ENCODE results near the gene CSMD2. TPM values are rescaled to one million over a fixed set of nuclear protein-coding genes. Genes with fewer than 3 reads are reported as not detected.

Gene CSMD2
- total and polyA plus RNA-seq, 2 experiments from 2014 or later, result 5.3 to 16.6 TPM

DNA sequence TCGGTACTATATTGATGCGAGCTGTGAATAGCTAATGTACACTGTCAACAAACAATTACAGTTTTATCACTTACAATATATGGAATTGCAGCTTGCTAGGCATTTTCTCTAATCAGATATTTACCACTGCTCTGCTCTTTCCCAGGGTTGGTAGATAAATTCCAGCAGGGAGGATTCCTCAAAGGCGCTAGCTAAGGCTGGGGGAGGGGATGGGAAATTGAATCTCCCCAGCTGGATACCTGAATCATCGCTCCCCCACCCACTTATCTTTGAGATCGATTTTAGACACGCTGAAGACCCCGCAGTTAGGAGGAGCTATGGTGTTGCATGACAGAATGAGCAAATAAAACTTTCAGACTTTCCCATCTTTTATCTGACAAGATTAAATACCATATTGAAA is 127.2 kb downstream of the CSMD2 start (continued):
- TF ChIP-seq, protein P1, sequence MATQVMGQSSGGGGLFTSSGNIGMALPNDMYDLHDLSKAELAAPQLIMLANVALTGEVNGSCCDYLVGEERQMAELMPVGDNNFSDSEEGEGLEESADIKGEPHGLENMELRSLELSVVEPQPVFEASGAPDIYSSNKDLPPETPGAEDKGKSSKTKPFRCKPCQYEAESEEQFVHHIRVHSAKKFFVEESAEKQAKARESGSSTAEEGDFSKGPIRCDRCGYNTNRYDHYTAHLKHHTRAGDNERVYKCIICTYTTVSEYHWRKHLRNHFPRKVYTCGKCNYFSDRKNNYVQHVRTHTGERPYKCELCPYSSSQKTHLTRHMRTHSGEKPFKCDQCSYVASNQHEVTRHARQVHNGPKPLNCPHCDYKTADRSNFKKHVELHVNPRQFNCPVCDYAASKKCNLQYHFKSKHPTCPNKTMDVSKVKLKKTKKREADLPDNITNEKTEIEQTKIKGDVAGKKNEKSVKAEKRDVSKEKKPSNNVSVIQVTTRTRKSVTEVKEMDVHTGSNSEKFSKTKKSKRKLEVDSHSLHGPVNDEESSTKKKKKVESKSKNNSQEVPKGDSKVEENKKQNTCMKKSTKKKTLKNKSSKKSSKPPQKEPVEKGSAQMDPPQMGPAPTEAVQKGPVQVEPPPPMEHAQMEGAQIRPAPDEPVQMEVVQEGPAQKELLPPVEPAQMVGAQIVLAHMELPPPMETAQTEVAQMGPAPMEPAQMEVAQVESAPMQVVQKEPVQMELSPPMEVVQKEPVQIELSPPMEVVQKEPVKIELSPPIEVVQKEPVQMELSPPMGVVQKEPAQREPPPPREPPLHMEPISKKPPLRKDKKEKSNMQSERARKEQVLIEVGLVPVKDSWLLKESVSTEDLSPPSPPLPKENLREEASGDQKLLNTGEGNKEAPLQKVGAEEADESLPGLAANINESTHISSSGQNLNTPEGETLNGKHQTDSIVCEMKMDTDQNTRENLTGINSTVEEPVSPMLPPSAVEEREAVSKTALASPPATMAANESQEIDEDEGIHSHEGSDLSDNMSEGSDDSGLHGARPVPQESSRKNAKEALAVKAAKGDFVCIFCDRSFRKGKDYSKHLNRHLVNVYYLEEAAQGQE (IDR thresholded peaks at IDR 0.05; ENCODE audit: unreplicated experiment), result no peak

DNA sequence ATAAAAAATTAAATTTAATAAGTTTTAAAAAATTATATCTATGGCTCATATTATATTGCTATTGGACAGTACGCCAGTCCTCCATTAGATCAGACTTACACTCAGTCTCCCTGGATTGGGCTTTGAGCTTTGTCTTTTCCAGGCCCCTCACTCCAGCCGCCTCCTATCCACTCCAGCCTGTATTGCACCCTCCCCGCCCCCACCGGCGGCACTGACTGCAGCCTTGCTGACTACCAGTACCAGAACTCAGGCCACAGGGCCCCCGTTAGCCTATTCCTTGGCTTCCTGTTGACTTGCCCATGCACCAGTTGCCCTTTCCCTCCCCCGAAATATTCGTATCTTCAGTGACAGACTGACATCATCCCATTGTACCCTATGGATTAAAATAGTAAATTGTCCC is 127.9 kb downstream of the CSMD2 start:
- H3K4me3 ChIP-seq, result no peak overlapping the region
- H3K79me2 ChIP-seq (replicated peaks; ENCODE audit: insufficient read depth), result peaks cover 50% of the 10 kb centered on the region
- no peaks in the 10 kb centered on the region; the same call in 2 of the 3 replicates for H3K36me3 Mint-ChIP-seq (ENCODE audit: low read depth)
- ATAC-seq (peak; percentile 92), DNase-seq (ENCODE audit: low spot score) (peak; percentile 73)
- peak overlapping the region; percentile 66; the same call in 1 of the 2 replicates for H3K27ac ChIP-seq (ENCODE audit: low read depth)
- peaks cover 4% of the 10 kb centered on the region; the same call in 2 of the 3 replicates for H3K4me1 Mint-ChIP-seq
- peaks cover 14% of the 10 kb centered on the region; the same call in 1 of the 2 replicates for H4K20me1 ChIP-seq (replicated peaks; ENCODE audit: insufficient read depth)
- no peak for TF ChIP-seq POLR2AphosphoS5 (IDR thresholded peaks at IDR 0.05; ENCODE audit: low read depth)
- TF ChIP-seq, protein P2, sequence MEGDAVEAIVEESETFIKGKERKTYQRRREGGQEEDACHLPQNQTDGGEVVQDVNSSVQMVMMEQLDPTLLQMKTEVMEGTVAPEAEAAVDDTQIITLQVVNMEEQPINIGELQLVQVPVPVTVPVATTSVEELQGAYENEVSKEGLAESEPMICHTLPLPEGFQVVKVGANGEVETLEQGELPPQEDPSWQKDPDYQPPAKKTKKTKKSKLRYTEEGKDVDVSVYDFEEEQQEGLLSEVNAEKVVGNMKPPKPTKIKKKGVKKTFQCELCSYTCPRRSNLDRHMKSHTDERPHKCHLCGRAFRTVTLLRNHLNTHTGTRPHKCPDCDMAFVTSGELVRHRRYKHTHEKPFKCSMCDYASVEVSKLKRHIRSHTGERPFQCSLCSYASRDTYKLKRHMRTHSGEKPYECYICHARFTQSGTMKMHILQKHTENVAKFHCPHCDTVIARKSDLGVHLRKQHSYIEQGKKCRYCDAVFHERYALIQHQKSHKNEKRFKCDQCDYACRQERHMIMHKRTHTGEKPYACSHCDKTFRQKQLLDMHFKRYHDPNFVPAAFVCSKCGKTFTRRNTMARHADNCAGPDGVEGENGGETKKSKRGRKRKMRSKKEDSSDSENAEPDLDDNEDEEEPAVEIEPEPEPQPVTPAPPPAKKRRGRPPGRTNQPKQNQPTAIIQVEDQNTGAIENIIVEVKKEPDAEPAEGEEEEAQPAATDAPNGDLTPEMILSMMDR (conservative IDR thresholded peaks at IDR 0.05; ENCODE audit: low read depth in 2 of 2), result peak; percentile 15 to 28; a peak in 3 of 4 replicates
- no peak for TF ChIP-seq EZH2 (IDR thresholded peaks at IDR 0.05; ENCODE audit: low read depth, unreplicated experiment)
- H3K27ac Mint-ChIP-seq, result no peak overlapping the region
- no peaks in the 10 kb centered on the region for H3F3A ChIP-seq (replicated peaks; ENCODE audit: low read depth)
- H2AFZ ChIP-seq, result no peak overlapping the region
- no peaks in the 10 kb centered on the region for H3K27me3 ChIP-seq (ENCODE audit: insufficient read depth)
- no peaks in the 10 kb centered on the region for H3K9me3 Mint-ChIP-seq
- no peaks in the 10 kb centered on the region for H3K36me3 ChIP-seq (ENCODE audit: insufficient read depth)
- H3K4me1 ChIP-seq (ENCODE audit: insufficient read depth), result peaks cover 29% of the 10 kb centered on the region
- H3K4me2 ChIP-seq, result peak overlapping the region; percentile 21
- H3K9me2 ChIP-seq (ENCODE audit: insufficient read depth), result 0 out of 2 replicates have a peak, but pooled peaks cover 3% of the 10 kb centered on the region
- H3K4me3 Mint-ChIP-seq, result no peak overlapping the region
- H3K27me3 Mint-ChIP-seq (ENCODE audit: insufficient read depth, low read depth, poor library complexity), result no peaks in the 10 kb centered on the region

DNA sequence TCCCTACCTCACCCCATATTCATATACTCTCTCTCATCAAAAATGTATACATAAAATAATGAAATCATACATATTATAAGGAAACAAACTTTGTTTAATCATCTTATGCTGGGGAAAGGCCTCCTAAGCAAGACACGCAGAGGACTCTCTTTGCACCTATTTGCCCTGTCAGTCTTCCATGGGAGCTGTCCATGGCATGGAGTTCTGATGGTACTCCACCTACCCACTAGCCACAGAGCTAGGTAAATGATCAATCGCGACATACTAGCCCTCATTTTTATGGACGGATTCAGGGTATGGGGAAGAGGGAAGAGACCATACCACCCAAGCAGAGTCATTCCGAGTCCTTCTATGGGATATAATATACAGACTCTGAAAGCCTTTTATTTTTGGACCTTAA is 131.0 kb downstream of the CSMD2 start:
- no peak for ATAC-seq
- H3K27ac Mint-ChIP-seq, result no peak overlapping the region
- no peak overlapping the region for H3K4me3 ChIP-seq
- TF ChIP-seq, protein P3, sequence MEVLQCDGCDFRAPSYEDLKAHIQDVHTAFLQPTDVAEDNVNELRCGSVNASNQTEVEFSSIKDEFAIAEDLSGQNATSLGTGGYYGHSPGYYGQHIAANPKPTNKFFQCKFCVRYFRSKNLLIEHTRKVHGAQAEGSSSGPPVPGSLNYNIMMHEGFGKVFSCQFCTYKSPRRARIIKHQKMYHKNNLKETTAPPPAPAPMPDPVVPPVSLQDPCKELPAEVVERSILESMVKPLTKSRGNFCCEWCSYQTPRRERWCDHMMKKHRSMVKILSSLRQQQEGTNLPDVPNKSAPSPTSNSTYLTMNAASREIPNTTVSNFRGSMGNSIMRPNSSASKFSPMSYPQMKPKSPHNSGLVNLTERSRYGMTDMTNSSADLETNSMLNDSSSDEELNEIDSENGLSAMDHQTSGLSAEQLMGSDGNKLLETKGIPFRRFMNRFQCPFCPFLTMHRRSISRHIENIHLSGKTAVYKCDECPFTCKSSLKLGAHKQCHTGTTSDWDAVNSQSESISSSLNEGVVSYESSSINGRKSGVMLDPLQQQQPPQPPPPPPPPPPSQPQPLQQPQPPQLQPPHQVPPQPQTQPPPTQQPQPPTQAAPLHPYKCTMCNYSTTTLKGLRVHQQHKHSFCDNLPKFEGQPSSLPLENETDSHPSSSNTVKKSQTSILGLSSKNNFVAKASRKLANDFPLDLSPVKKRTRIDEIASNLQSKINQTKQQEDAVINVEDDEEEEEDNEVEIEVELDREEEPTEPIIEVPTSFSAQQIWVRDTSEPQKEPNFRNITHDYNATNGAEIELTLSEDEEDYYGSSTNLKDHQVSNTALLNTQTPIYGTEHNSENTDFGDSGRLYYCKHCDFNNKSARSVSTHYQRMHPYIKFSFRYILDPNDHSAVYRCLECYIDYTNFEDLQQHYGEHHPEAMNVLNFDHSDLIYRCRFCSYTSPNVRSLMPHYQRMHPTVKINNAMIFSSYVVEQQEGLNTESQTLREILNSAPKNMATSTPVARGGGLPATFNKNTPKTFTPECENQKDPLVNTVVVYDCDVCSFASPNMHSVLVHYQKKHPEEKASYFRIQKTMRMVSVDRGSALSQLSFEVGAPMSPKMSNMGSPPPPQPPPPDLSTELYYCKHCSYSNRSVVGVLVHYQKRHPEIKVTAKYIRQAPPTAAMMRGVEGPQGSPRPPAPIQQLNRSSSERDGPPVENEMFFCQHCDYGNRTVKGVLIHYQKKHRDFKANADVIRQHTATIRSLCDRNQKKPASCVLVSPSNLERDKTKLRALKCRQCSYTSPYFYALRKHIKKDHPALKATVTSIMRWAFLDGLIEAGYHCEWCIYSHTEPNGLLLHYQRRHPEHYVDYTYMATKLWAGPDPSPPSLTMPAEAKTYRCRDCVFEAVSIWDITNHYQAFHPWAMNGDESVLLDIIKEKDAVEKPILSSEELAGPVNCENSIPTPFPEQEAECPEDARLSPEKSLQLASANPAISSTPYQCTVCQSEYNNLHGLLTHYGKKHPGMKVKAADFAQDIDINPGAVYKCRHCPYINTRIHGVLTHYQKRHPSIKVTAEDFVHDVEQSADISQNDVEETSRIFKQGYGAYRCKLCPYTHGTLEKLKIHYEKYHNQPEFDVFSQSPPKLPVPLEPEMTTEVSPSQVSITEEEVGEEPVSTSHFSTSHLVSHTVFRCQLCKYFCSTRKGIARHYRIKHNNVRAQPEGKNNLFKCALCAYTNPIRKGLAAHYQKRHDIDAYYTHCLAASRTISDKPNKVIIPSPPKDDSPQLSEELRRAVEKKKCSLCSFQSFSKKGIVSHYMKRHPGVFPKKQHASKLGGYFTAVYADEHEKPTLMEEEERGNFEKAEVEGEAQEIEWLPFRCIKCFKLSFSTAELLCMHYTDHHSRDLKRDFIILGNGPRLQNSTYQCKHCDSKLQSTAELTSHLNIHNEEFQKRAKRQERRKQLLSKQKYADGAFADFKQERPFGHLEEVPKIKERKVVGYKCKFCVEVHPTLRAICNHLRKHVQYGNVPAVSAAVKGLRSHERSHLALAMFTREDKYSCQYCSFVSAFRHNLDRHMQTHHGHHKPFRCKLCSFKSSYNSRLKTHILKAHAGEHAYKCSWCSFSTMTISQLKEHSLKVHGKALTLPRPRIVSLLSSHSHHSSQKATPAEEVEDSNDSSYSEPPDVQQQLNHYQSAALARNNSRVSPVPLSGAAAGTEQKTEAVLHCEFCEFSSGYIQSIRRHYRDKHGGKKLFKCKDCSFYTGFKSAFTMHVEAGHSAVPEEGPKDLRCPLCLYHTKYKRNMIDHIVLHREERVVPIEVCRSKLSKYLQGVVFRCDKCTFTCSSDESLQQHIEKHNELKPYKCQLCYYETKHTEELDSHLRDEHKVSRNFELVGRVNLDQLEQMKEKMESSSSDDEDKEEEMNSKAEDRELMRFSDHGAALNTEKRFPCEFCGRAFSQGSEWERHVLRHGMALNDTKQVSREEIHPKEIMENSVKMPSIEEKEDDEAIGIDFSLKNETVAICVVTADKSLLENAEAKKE (CRISPR knock-in tag; IDR thresholded peaks at IDR 0.05), result no peak

More for the DNA sequence above, 131.0 kb downstream of the CSMD2 start:
- peaks cover 14% of the 10 kb centered on the region; the same call in 1 of the 2 replicates for H4K20me1 ChIP-seq (replicated peaks; ENCODE audit: insufficient read depth)
- no peak overlapping the region for H3K4me3 Mint-ChIP-seq
- no peaks in the 10 kb centered on the region for H3K36me3 ChIP-seq (ENCODE audit: insufficient read depth)
- no peaks in the 10 kb centered on the region for H3F3A ChIP-seq (replicated peaks; ENCODE audit: low read depth)
- H3K4me2 ChIP-seq, result no peak overlapping the region
- no peak overlapping the region for H2AFZ ChIP-seq
- H3K4me1 Mint-ChIP-seq, result peaks cover 4% of the 10 kb centered on the region; the same call in 2 of the 3 replicates
- no peaks in the 10 kb centered on the region for H3K9me3 Mint-ChIP-seq
- H3K36me3 Mint-ChIP-seq (ENCODE audit: low read depth), result no peaks in the 10 kb centered on the region; the same call in 2 of the 3 replicates
- no peak for DNase-seq (ENCODE audit: low spot score)
- H3K27me3 ChIP-seq (ENCODE audit: insufficient read depth), result no peaks in the 10 kb centered on the region
- no peak overlapping the region for H3K27ac ChIP-seq (ENCODE audit: low read depth)
- peaks cover 24% of the 10 kb centered on the region for H3K4me1 ChIP-seq (ENCODE audit: insufficient read depth)
- H3K9me2 ChIP-seq (ENCODE audit: insufficient read depth), result no peaks in the 10 kb centered on the region
- no peaks in the 10 kb centered on the region for H3K27me3 Mint-ChIP-seq (ENCODE audit: insufficient read depth, low read depth, poor library complexity)
- peaks cover 42% of the 10 kb centered on the region for H3K79me2 ChIP-seq (replicated peaks; ENCODE audit: insufficient read depth)
